NCI-H82 treated with DMSO at 0.1 percent for 48 hours (cell line): ENCODE data around the gene KCNJ6.

Experiments used
- DNase-seq: peaks from one replicate; lab custom pipeline; 2025; ENCODE audit not compliant: unreplicated experiment; lab: John Stamatoyannopoulos, UW

KCNJ6 gene

GRCh38 chr21:37905291-37905690 is 11.0 kb downstream of the KCNJ6 start:
- DNase-seq, result no peak

GRCh38 chr21:37904856-37905255 is 11.4 kb downstream of the KCNJ6 start:
- no peak for DNase-seq

- no peak for DNase-seq
Observed at GRCh38 chr21:37903396-37903795, 12.9 kb downstream of the KCNJ6 start.

- DNase-seq, result no peak
Observed at GRCh38 chr21:37899146-37899545, 17.1 kb downstream of the KCNJ6 start.

- no peak for DNase-seq
Observed at GRCh38 chr21:37896788-37897187, 19.5 kb downstream of the KCNJ6 start.

GRCh38 chr21:37891972-37892371 is 24.3 kb downstream of the KCNJ6 start:
- no peak for DNase-seq

- no peak for DNase-seq
Observed at GRCh38 chr21:37888659-37889058, 27.6 kb downstream of the KCNJ6 start.

- no peak for DNase-seq
Observed at GRCh38 chr21:37886726-37887299, 29.4 kb downstream of the KCNJ6 start.

- no peak for DNase-seq
Observed at GRCh38 chr21:37886120-37886519, 30.1 kb downstream of the KCNJ6 start.

- DNase-seq, result peak; percentile 68
Observed at GRCh38 chr21:37878946-37879660, 37.2 kb downstream of the KCNJ6 start.

GRCh38 chr21:37877888-37878684 is 38.2 kb downstream of the KCNJ6 start:
- DNase-seq, result no peak

GRCh38 chr21:37877171-37877570 is 39.1 kb downstream of the KCNJ6 start:
- DNase-seq, result no peak

- no peak for DNase-seq
Observed at GRCh38 chr21:37876561-37876960, 39.7 kb downstream of the KCNJ6 start.

- no peak for DNase-seq
Observed at GRCh38 chr21:37874904-37875780, 41.1 kb downstream of the KCNJ6 start.

GRCh38 chr21:37874481-37874880 is 41.8 kb downstream of the KCNJ6 start:
- DNase-seq, result no peak

GRCh38 chr21:37873655-37874054 is 42.6 kb downstream of the KCNJ6 start:
- no peak for DNase-seq

- DNase-seq, result no peak
Observed at GRCh38 chr21:37871121-37871862, 45.0 kb downstream of the KCNJ6 start.

- DNase-seq, result peak; percentile 80
Observed at GRCh38 chr21:37870221-37870620, 46.0 kb downstream of the KCNJ6 start.

GRCh38 chr21:37869661-37870060 is 46.6 kb downstream of the KCNJ6 start:
- peak; percentile 94 for DNase-seq
